Measurements from ENCODE around the gene RASL11A. TPM values are rescaled to one million over a fixed set of nuclear protein-coding genes. Genes with fewer than 3 reads are reported as not detected.
"Not testable (repeated sequence)": the region's sequence is repeated elsewhere in the genome, so short reads cannot be mapped to it uniquely, and the experiment has no call there.

RASL11A gene
- total RNA-seq, 2 experiments from 2014 or later: 1.9 to 2.5 TPM

DNA sequence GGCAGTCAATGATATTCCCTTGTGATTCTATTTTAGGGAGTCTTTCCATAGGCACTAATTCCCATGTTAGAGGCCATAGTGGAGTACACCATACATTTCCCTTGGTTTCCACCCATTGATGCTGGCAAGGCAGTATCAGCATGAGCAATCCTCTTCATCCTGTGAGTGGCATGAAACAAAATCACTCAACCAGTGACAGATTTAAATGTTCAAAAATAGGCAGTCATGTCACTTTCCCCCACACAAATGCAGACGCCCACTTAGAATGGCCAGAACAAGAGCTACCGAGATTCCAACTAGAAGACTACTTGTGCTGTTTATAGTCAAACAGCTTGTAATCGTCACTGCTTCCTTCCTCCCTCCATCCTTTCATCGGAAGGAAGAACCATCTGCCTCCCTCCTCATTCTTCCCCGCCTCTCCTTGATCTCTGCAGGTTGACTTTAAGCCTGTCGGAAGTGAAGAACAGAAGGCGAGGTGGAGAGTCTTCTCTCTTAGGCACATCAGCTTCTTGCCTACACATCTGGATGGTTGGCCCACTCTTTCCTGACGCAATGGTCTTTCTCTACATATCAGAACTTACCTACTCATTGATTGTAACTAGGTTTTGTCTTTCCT is 22.6 kb downstream of the RASL11A start:
- H3K4me3 Mint-ChIP-seq: peak overlapping the region; percentile 1
- H3K36me3 Mint-ChIP-seq (ENCODE audit: low read depth): no peaks in the 10 kb centered on the region
- H3K27me3 Mint-ChIP-seq: peaks cover 3% of the 10 kb centered on the region
- H3K4me1 Mint-ChIP-seq: peaks cover 23% of the 10 kb centered on the region
- CTCF ChIA-PET: interaction anchor here (2.6 kb wide), 1 partner anchor 69 kb away, joined by 9 read pairs; no protein-coding TSS in a partner anchor
- H3K9me3 Mint-ChIP-seq: no peaks in the 10 kb centered on the region
- peak overlapping the region; percentile 74 for H3K27ac Mint-ChIP-seq
- POLR2A ChIA-PET: interaction anchor here (0.9 kb wide), 1 partner anchor 39 kb away, joined by 3 read pairs; no protein-coding TSS in a partner anchor
- DNase-seq: no peak

DNA sequence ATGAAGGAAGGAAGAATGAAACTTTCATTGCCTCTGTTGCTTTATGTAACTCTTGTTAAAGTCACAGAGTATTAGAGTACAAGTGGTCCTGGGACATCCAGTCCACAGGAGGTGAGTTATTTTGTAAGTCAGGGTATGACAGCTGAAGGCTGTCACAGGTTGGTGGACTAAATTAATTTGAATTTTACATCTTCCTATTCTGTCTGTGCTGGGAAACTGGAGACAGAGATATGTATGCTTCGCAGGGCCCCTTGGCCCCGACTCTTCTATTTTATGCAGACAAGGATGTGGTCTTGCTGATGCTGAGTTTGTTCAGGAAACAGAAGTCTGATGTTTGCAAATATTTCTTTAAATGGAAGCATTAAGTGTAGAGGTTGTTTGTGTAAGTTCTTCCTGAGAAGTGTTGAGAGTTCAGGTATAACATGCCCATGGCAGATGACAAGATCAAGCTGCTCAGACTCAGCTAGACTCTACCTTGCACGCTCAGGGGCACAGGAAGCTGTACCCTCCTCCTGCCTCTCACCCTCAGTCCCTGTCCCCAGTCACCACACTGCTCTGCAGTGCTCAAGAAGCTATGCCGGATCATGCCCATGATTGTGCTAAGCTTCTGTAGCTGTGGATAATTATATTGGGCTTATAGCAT is 23.4 kb downstream of the RASL11A start:
- Mint-ChIP-seq H3K27ac (peak overlapping the region; percentile 74), H3K4me3 (peak overlapping the region; percentile 1), H3K27me3 (peaks cover 4% of the 10 kb centered on the region), H3K36me3 (ENCODE audit: low read depth) (no peaks in the 10 kb centered on the region), H3K9me3 (no peaks in the 10 kb centered on the region), H3K4me1 (peaks cover 23% of the 10 kb centered on the region)
- CTCF ChIA-PET: interaction anchor here (2.6 kb wide), 1 partner anchor 68 kb away, joined by 9 read pairs; no protein-coding TSS in a partner anchor
- peak; percentile 23 for DNase-seq
- POLR2A ChIA-PET: interaction anchor here (1.1 kb wide), 1 partner anchor 162 kb away, joined by 3 read pairs; no protein-coding TSS in a partner anchor

DNA sequence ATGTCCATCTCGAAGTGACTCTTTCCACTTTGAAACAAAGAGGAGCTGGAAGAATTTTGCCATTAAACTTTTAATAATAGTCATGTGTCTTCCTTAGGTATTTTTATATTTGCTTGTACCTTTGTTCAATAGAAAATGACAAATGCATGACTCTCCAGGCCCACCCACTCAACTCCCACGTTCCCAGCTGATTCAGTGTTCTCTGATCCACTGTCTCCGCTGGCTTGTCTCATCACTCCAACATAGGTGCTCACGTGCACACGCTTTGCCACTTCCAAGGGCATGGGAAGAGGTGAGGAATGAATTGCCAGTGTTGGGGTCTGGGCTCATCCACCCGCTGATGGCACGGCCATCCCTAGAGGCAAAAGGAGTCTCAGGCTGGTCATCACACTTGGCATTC is 24.5 kb downstream of the RASL11A start:
- Mint-ChIP-seq H3K27me3 (peaks cover 8% of the 10 kb centered on the region), H3K27ac (no peak overlapping the region), H3K9me3 (no peaks in the 10 kb centered on the region), H3K36me3 (ENCODE audit: low read depth) (no peaks in the 10 kb centered on the region), H3K4me3 (no peak overlapping the region), H3K4me1 (peaks cover 23% of the 10 kb centered on the region)
- ChIA-PET POLR2A (interaction anchor here (1.1 to 1.4 kb wide), 2 partner anchors 58 to 163 kb away, joined by 3 read pairs; no protein-coding TSS in a partner anchor), CTCF (no interaction called here)
- DNase-seq: no peak

DNA sequence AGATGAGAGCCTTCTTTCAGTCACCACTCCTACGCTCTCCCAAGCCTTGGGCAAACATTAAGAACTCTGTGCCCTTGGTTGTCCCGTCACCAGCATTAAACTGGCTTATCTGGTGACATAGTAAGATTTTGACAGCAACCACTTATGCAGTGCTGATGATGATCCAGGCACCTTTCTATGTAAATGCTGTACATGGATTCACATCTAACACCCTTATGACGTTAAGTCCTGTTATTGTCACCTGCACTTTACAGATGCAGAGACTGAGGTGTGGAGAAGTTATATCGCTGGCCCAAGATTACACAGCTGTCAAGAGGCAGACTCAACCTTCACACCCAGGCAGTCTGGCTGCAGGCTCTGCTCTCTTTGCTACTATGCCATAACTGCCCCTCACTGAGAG is 25.0 kb downstream of the RASL11A start:
- Mint-ChIP-seq H3K27ac (no peak overlapping the region), H3K9me3 (no peaks in the 10 kb centered on the region), H3K36me3 (ENCODE audit: low read depth) (no peaks in the 10 kb centered on the region), H3K27me3 (peaks cover 8% of the 10 kb centered on the region), H3K4me1 (peaks cover 23% of the 10 kb centered on the region), H3K4me3 (no peak overlapping the region)
- POLR2A ChIA-PET: interaction anchor here (1.4 kb wide), 1 partner anchor 58 kb away, joined by 3 read pairs; no protein-coding TSS in a partner anchor
- no peak for DNase-seq
- CTCF ChIA-PET: no interaction called here

DNA sequence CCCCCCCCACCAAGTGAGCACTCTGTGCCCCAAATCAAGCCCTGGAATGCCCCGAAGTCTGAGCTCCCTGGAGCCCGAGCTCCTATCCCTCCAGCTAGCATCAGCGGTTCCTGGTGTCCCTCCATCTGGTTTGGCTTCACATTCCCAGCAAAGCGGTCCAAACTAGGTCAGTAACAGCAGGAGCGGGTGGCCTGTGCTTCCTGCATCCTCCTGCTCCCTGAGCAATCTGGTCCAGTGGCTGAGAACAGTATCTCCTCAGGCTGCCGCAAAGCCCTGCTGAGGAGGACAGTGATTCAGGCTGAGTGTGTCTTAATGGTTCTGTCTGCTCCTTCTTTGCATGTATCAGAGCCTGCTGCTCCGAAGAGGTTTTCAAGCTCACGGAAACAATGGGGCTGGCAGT is 25.9 kb downstream of the RASL11A start:
- H3K9me3 Mint-ChIP-seq: no peaks in the 10 kb centered on the region
- POLR2A ChIA-PET: interaction anchor here (1.4 kb wide), 1 partner anchor 57 kb away, joined by 3 read pairs; no protein-coding TSS in a partner anchor
- CTCF ChIA-PET: interaction anchor here (0.6 kb wide), 1 partner anchor 53 kb away, joined by 4 read pairs; no protein-coding TSS in a partner anchor
- H3K4me1 Mint-ChIP-seq: peaks cover 23% of the 10 kb centered on the region
- no peak overlapping the region for H3K27ac Mint-ChIP-seq
- H3K4me3 Mint-ChIP-seq: no peak overlapping the region
- H3K27me3 Mint-ChIP-seq: peaks cover 8% of the 10 kb centered on the region
- DNase-seq: no peak
- no peaks in the 10 kb centered on the region for H3K36me3 Mint-ChIP-seq (ENCODE audit: low read depth)

DNA sequence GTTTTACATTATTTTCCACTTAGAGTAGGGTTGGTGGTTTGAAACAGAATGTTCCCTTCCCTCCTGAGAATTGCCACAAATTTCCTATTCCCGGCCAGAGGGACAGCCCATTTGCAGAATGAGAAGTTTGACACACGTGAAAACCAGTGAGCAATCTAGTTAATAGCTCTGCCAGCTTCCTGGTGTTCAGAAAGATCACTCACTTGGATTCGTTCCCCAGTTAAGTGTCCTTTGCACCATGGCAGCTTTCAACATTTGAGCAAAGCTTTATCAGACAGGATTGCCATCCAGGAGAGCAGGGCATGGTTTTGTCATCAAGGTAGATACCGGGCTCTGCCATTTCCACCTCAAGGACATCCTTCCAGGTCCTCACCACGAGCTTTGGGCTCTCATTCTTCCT is 28.2 kb downstream of the RASL11A start:
- POLR2A ChIA-PET: no interaction called here
- H3K4me3 Mint-ChIP-seq: no peak overlapping the region
- CTCF ChIA-PET: interaction anchor here (0.9 kb wide), 1 partner anchor 17 kb away, joined by 3 read pairs; no protein-coding TSS in a partner anchor
- peaks cover 16% of the 10 kb centered on the region for H3K27me3 Mint-ChIP-seq
- H3K27ac Mint-ChIP-seq: no peak overlapping the region
- no peaks in the 10 kb centered on the region for H3K9me3 Mint-ChIP-seq
- DNase-seq: no peak
- no peaks in the 10 kb centered on the region for H3K36me3 Mint-ChIP-seq (ENCODE audit: low read depth)
- H3K4me1 Mint-ChIP-seq: peaks cover 13% of the 10 kb centered on the region

DNA sequence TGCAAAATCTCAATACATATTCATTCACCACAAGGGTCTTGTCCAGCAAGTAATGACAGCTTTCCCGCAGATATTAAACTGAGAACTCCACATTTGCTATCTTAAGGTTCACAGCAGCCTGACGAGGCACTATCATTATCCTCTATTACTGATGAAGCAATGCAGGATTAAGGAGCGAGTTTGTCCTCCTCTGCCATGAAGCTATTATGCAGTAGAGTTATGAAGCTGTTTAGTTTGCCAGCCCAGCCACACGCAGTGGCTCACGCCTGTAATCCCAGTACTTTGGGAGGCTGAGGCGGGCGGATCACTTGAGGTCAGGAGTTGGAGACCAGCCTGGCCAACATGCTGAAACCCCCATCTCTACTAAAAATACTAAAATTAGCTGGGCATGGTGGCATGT is 29.8 kb downstream of the RASL11A start:
- H3K4me3 Mint-ChIP-seq; H3K4me1 Mint-ChIP-seq; DNase-seq; POLR2A ChIA-PET; H3K36me3 Mint-ChIP-seq (ENCODE audit: low read depth); H3K9me3 Mint-ChIP-seq; H3K27ac Mint-ChIP-seq: not testable (repeated sequence)
- H3K27me3 Mint-ChIP-seq: peaks cover 14% of the 10 kb centered on the region
- CTCF ChIA-PET: interaction anchor here (0.6 to 1.5 kb wide), 3 partner anchors 30 to 315 kb away, joined by 3 to 4 read pairs (median 4); no protein-coding TSS in a partner anchor

DNA sequence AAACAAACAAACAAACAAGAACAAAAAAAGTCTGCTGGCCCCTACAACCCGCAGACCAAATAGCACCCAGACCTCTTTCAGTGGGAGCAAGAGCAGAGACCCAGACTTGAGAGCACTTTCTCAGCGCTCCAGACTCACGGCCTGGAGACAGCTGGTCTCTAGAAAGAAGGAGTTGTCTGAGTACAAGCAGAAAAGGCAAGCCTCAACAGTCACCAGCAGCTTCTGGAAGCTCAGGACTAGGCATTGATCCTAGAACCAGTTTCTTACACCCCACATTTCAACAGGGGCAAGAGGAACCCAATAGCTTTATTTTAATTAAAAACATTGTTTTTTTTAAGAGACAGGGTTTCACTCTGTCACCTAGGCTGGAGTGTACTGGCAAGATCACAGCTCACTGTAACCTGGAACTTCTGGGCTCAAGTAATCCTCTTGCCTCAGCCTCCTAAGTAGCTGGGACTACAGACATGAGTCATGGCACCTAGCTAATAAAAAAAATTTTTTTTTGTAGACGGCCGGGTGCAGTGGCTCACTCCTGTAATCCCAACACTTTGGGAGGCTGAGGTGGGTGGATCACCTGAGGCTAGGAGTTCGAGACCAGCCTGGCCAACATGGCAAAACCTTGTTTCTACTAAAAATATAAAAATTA is 30.4 kb downstream of the RASL11A start:
- Mint-ChIP-seq H3K27ac (no peak overlapping the region), H3K36me3 (ENCODE audit: low read depth) (no peaks in the 10 kb centered on the region), H3K4me3 (no peak overlapping the region), H3K27me3 (peaks cover 14% of the 10 kb centered on the region), H3K4me1 (peaks cover 3% of the 10 kb centered on the region), H3K9me3 (no peaks in the 10 kb centered on the region)
- POLR2A ChIA-PET: no interaction called here
- DNase-seq: no peak
- CTCF ChIA-PET: interaction anchor here (1.4 to 1.5 kb wide), 2 partner anchors 30 to 315 kb away, joined by 3 to 4 read pairs; no protein-coding TSS in a partner anchor

DNA sequence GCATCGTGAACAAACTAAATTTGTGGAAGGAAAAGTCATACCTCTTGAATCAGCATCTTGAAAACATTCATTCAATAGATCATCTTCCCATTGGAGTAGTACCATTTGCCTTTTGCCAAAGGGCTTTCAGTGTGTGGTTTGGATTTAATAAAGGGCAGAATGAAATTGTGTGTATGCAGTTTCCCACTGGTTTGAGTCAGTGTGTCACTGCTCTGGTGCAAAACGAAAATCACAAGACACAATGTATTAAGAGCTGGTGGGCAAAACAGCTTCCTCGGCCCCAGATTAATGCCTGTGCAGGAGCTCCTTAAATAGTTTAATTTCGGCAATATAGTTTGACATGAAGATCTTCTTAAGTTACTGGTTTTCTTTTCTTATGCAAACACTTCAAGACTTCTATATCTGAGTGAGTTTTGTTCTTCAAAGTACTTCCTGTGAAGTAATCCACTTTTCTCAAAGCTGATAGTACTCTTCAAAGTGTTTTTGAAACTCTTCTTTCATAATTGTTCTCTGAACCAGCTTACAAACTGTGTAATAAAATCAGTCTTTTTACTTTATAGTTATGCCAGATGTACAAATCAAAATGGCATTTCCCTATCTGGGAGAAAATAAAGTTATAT is 32.1 kb downstream of the RASL11A start:
- DNase-seq: no peak
- ChIA-PET POLR2A (no interaction called here), CTCF (interaction anchor here (1.1 kb wide), 1 partner anchor 38 kb away, joined by 3 read pairs; no protein-coding TSS in a partner anchor)
- H3K4me3 Mint-ChIP-seq: no peak overlapping the region
- peaks cover 19% of the 10 kb centered on the region for H3K27me3 Mint-ChIP-seq
- no peaks in the 10 kb centered on the region for H3K36me3 Mint-ChIP-seq (ENCODE audit: low read depth)
- H3K9me3 Mint-ChIP-seq: no peaks in the 10 kb centered on the region
- H3K4me1 Mint-ChIP-seq: peaks cover 7% of the 10 kb centered on the region
- no peak overlapping the region for H3K27ac Mint-ChIP-seq

DNA sequence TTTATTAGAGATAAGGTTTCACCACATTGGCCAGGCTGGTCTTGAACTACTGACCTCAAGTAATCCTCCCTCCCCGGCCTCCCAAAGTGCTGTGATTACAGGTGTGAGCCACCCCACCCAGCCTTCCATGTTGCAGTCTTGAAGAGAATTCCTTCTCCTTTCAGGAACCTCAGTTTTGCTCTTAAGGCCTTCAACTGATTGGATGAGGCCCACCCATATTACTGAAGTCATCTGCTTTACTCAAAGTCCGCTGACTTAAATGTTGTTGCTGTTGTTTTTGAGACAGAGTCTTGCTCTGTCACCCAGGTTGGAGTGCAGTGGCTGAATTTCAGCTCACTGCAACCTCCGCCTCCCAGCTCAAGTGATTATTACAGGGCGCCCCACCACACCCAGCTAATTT is 33.5 kb downstream of the RASL11A start:
- Mint-ChIP-seq H3K27me3 (peaks cover 16% of the 10 kb centered on the region), H3K9me3 (no peaks in the 10 kb centered on the region), H3K4me1 (peaks cover 13% of the 10 kb centered on the region), H3K27ac (no peak overlapping the region), H3K4me3 (no peak overlapping the region), H3K36me3 (ENCODE audit: low read depth) (no peaks in the 10 kb centered on the region)
- ChIA-PET POLR2A (no interaction called here), CTCF (no interaction called here)
- DNase-seq: no peak

DNA sequence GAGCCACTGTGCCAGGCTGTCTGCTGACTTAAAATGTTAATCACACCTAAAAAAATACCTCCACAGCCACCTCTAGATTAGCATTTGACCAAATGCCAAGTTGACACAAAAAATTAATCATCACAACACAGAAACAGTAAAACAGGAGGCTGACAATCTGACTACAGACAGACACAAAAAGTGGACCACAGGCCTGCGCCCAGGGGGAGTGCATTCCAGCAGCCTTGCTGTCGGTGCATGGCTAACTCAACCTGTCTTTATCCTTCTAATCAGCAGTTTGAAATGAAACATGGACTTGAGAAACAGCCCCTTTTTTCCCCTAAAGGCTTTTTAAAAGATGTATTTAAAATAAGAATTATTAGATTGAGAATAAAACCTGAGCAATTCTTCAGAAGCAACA is 34.0 kb downstream of the RASL11A start:
- ChIA-PET CTCF (no interaction called here), POLR2A (no interaction called here)
- H3K36me3 Mint-ChIP-seq (ENCODE audit: low read depth): no peaks in the 10 kb centered on the region
- H3K4me1 Mint-ChIP-seq: peaks cover 16% of the 10 kb centered on the region
- peaks cover 13% of the 10 kb centered on the region for H3K27me3 Mint-ChIP-seq
- no peak for DNase-seq
- no peaks in the 10 kb centered on the region for H3K9me3 Mint-ChIP-seq
- H3K4me3 Mint-ChIP-seq: no peak overlapping the region
- no peak overlapping the region for H3K27ac Mint-ChIP-seq

DNA sequence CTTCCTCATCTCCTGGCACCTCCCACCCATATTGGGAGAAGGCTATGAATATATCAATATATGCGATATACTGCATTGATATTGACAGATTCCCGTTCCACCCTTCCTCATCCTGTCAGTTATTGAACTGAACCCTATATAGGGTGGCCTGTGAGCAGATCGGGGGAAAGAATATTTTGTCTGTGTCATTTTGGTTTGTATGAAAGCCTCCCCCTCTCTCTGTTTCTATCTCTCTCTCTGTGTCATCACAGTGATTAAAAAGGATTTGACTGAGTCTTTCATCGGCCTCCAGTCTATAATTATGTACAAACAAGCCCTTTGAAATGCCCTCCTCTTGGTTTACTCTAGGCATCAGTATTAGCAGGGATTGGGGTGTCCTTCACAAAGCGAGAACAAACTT is 35.7 kb downstream of the RASL11A start:
- H3K27me3 Mint-ChIP-seq: peaks cover 17% of the 10 kb centered on the region
- ChIA-PET POLR2A (no interaction called here), CTCF (interaction anchor here (0.6 kb wide), 1 partner anchor 132 kb away, joined by 3 read pairs; no protein-coding TSS in a partner anchor)
- no peaks in the 10 kb centered on the region for H3K9me3 Mint-ChIP-seq
- peaks cover 16% of the 10 kb centered on the region for H3K4me1 Mint-ChIP-seq
- H3K4me3 Mint-ChIP-seq: no peak overlapping the region
- DNase-seq: no peak
- H3K27ac Mint-ChIP-seq: no peak overlapping the region
- no peaks in the 10 kb centered on the region for H3K36me3 Mint-ChIP-seq (ENCODE audit: low read depth)

DNA sequence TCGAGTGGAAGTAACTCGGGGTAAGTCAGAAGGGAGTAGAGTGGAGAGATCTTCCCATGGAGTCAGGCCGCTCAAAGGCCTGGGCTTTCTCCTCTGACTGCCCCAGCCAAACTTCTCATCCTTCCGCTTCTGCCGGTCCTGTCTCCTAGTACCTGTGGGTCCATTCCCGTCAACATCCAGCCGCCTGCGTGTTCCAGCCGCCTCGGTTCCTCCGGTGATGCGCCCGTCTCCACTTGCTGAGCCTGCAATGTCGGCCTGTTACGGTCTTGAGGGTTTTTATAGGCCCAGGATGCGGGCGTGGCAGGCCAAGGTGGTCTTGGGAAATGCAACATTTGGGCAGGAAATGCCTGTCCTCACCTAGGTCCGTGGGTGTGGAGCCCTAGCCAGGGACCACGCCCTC is 38.3 kb downstream of the RASL11A start:
- DNase-seq: no peak
- ChIA-PET CTCF (interaction anchor here (1.8 kb wide), 1 partner anchor 53 kb away, joined by 5 read pairs; no protein-coding TSS in a partner anchor), POLR2A (no interaction called here)
- Mint-ChIP-seq H3K9me3 (no peaks in the 10 kb centered on the region), H3K36me3 (ENCODE audit: low read depth) (no peaks in the 10 kb centered on the region), H3K27me3 (peaks cover 22% of the 10 kb centered on the region), H3K27ac (no peak overlapping the region), H3K4me1 (peaks cover 13% of the 10 kb centered on the region), H3K4me3 (no peak overlapping the region)

Data from activated CD4-positive, alpha-beta memory T cell treated with anti-CD3 and anti-CD28 coated beads, Interleukin-2, amount 10 ng/mL, durations not matched to agents 7 days and 5 days (primary cell).